Activated CD8-positive, alpha-beta memory T cell treated with anti-CD3 and anti-CD28 coated beads, Interleukin-2, amount 50 U/mL, for 24 hours (primary cell): ENCODE data around the gene VAMP8.
"Not testable (repeated sequence)": the region's sequence is repeated elsewhere in the genome, so short reads cannot be mapped to it uniquely, and the experiment has no call there.

ENCODE experiments used
- DNase-seq: peaks from one replicate; pipeline ENCODE4 v3.0.0-alpha.2; 2020; ENCODE audit errors: extremely low read depth

Gene VAMP8

GRCh38 chr2:85577386-85578242, at the start of gene VAMP8:
Gene VAMP8 (plus strand): TSS chr2:85577586. CDS start chr2:85577647, 61 bp downstream.
- no peak for DNase-seq

GRCh38 chr2:85527787-85528186, 49.6 kb upstream of the VAMP8 start:
- DNase-seq: no peak

GRCh38 chr2:85528355-85528754, 49.0 kb upstream of the VAMP8 start:
- DNase-seq: no peak

GRCh38 chr2:85529809-85530208, 47.6 kb upstream of the VAMP8 start:
- no peak for DNase-seq

- DNase-seq: no peak
These were observed 45.8 kb upstream of the VAMP8 start for GRCh38 chr2:85531589-85531988.

- no peak for DNase-seq
These were observed 43.3 kb upstream of the VAMP8 start for GRCh38 chr2:85534099-85534498.

GRCh38 chr2:85534881-85535280, 42.5 kb upstream of the VAMP8 start:
- DNase-seq: no peak

GRCh38 chr2:85536479-85536878, 40.9 kb upstream of the VAMP8 start:
- no peak for DNase-seq

GRCh38 chr2:85537600-85538506, 39.5 kb upstream of the VAMP8 start:
- no peak for DNase-seq

GRCh38 chr2:85538507-85539360, 38.7 kb upstream of the VAMP8 start, which contains the start of gene MAT2A:
Gene MAT2A (plus strand): TSS chr2:85539168. CDS start chr2:85539288, 120 bp downstream.
- DNase-seq: peak; percentile 79

GRCh38 chr2:85539361-85540132, 37.8 kb upstream of the VAMP8 start:
- DNase-seq: peak; percentile 43

GRCh38 chr2:85540133-85540648, 37.2 kb upstream of the VAMP8 start:
- DNase-seq: no peak

- no peak for DNase-seq
These were observed 36.1 kb upstream of the VAMP8 start for GRCh38 chr2:85541262-85541661.

GRCh38 chr2:85541753-85542457, 35.5 kb upstream of the VAMP8 start:
- no peak for DNase-seq

- DNase-seq: no peak
These were observed 34.6 kb upstream of the VAMP8 start for GRCh38 chr2:85542777-85543176.

- not testable (repeated sequence) for DNase-seq
These were observed 33.1 kb upstream of the VAMP8 start for GRCh38 chr2:85544254-85544691.

GRCh38 chr2:85544915-85545779, 32.2 kb upstream of the VAMP8 start:
- DNase-seq: not testable (repeated sequence)

- no peak for DNase-seq
These were observed 31.6 kb upstream of the VAMP8 start for GRCh38 chr2:85545780-85546240.
